Activated naive CD4-positive, alpha-beta T cell treated with anti-CD3 and anti-CD28 coated beads for 36 hours (primary cell): Measurements from ENCODE around the gene SRSF1. TPM values are rescaled to one million over a fixed set of nuclear protein-coding genes. Genes with fewer than 3 reads are reported as not detected.
"Not testable (repeated sequence)": the region's sequence is repeated elsewhere in the genome, so short reads cannot be mapped to it uniquely, and the experiment has no call there.

Experiments
- CTCF ChIA-PET: fragments of 350-600 bp; sonication (Branson Sonifier 250); formaldehyde crosslinking; loops from one replicate; lab custom pipeline; 2021; ENCODE audit warnings: antibody characterized with exemption; lab: Charles Lee
- DNase-seq: peaks from one replicate; pipeline ENCODE4 v3.0.0-alpha.2; 2020
- H3K27ac Mint-ChIP-seq: one replicate; pipeline ENCODE4 v1.8.0; 2021; ENCODE audit warnings: mild to moderate bottlenecking, mixed read lengths
- H3K27me3 Mint-ChIP-seq: one replicate; pipeline ENCODE4 v1.8.0; 2021; ENCODE audit warnings: low read depth, mixed read lengths
- H3K36me3 Mint-ChIP-seq: one replicate; pipeline ENCODE4 v1.8.0; 2021; ENCODE audit warnings: low read depth, mixed read lengths
- H3K4me1 Mint-ChIP-seq: one replicate; pipeline ENCODE4 v1.8.0; 2021; ENCODE audit warnings: low read depth, mixed read lengths
- H3K4me3 Mint-ChIP-seq: one replicate; pipeline ENCODE4 v1.8.0; 2021; ENCODE audit warnings: mild to moderate bottlenecking, moderate library complexity, mixed read lengths
- H3K9me3 Mint-ChIP-seq: one replicate; pipeline ENCODE4 v1.8.0; 2021; ENCODE audit warnings: mixed read lengths
- intact Hi-C: fragments of 100-400 bp; cut with micrococcal nuclease; formaldehyde crosslinking; loops from one replicate; pipeline ENCODE4 v1.15.1; 2023
- total RNA-seq, 2 experiments: library from RNA; stranded (reverse); gene quantifications; one replicate each; pipeline ENCODE4 v1.2.3, GENCODE V29; 2021

SRSF1 gene
- total RNA-seq: 100 to 1,000 TPM; 248 to 257 TPM

GRCh38 chr17:58006924-58007780, at the start of gene SRSF1:
TSS of gene SRSF1 (minus strand) at chr17:58007246. CDS start at chr17:58007137, 109 bp downstream.
- H3K36me3 Mint-ChIP-seq: peaks cover 56% of the 10 kb centered on the region

GRCh38 chr17:58056476-58056875, 49.4 kb upstream of the SRSF1 start:
- no peak for DNase-seq
- Mint-ChIP-seq H3K9me3 (no peaks in the 10 kb centered on the region), H3K4me1 (peaks cover 17% of the 10 kb centered on the region), H3K27me3 (no peaks in the 10 kb centered on the region), H3K4me3 (no peak overlapping the region), H3K27ac (no peak overlapping the region), H3K36me3 (no peaks in the 10 kb centered on the region)
- CTCF ChIA-PET: no interaction called here
- intact Hi-C loops: no loop called here

More at GRCh38 chr17:58006924-58007780, at the start of gene SRSF1:
- CTCF ChIA-PET: interaction anchor here (0.5 to 1.3 kb wide), 6 partner anchors 8 to 1741 kb away, joined by 3 to 4 read pairs (median 4); no protein-coding TSS in a partner anchor
- peak; percentile 99 for DNase-seq
- Mint-ChIP-seq H3K9me3 (no peaks in the 10 kb centered on the region), H3K4me1 (peaks cover 39% of the 10 kb centered on the region), H3K4me3 (peak within 1 kb of the TSS; percentile 99), H3K27ac (peak within 1 kb of the TSS; percentile 100), H3K27me3 (no peaks in the 10 kb centered on the region)
- intact Hi-C loops: loop anchor here (1.0 to 10.0 kb wide), 14 partner anchors 20 to 922 kb away; partner anchors contain the start of genes AKAP1, DYNLL2, MKS1 and MRPS23

- H3K4me1 Mint-ChIP-seq: peaks cover 17% of the 10 kb centered on the region
- H3K27ac Mint-ChIP-seq: no peak overlapping the region
- no peak overlapping the region for H3K4me3 Mint-ChIP-seq
- no peaks in the 10 kb centered on the region for H3K9me3 Mint-ChIP-seq
- CTCF ChIA-PET: no interaction called here
- no peaks in the 10 kb centered on the region for H3K27me3 Mint-ChIP-seq
- DNase-seq: no peak
- no peaks in the 10 kb centered on the region for H3K36me3 Mint-ChIP-seq
- intact Hi-C loops: no loop called here
Observed at GRCh38 chr17:58054641-58055040, 47.6 kb upstream of the SRSF1 start.

GRCh38 chr17:58052945-58053715, 46.1 kb upstream of the SRSF1 start:
- CTCF ChIA-PET: interaction anchor here (0.8 to 1.2 kb wide), 3 partner anchors 14 to 122 kb away, joined by 3 to 4 read pairs (median 3); no protein-coding TSS in a partner anchor
- H3K36me3 Mint-ChIP-seq: no peaks in the 10 kb centered on the region
- no peak overlapping the region for H3K4me3 Mint-ChIP-seq
- H3K27me3 Mint-ChIP-seq: no peaks in the 10 kb centered on the region
- intact Hi-C loops: loop anchor here (1.0 kb wide), 2 partner anchors 31 to 46 kb away; partner anchors contain the start of gene SRSF1
- peak overlapping the region; percentile 20 for H3K27ac Mint-ChIP-seq
- H3K9me3 Mint-ChIP-seq: no peaks in the 10 kb centered on the region
- DNase-seq: peak; percentile 49
- H3K4me1 Mint-ChIP-seq: peaks cover 17% of the 10 kb centered on the region

GRCh38 chr17:58052407-58052806, 45.4 kb upstream of the SRSF1 start:
- Mint-ChIP-seq H3K4me3 (no peak overlapping the region), H3K27me3 (no peaks in the 10 kb centered on the region), H3K9me3 (no peaks in the 10 kb centered on the region), H3K27ac (no peak overlapping the region), H3K36me3 (no peaks in the 10 kb centered on the region), H3K4me1 (peaks cover 17% of the 10 kb centered on the region)
- CTCF ChIA-PET: interaction anchor here (0.8 to 1.2 kb wide), 4 partner anchors 9 to 121 kb away, joined by 3 to 4 read pairs (median 3); no protein-coding TSS in a partner anchor
- intact Hi-C loops: no loop called here
- no peak for DNase-seq

- H3K27ac Mint-ChIP-seq: no peak overlapping the region
- peaks cover 17% of the 10 kb centered on the region for H3K4me1 Mint-ChIP-seq
- H3K4me3 Mint-ChIP-seq: no peak overlapping the region
- no peak for DNase-seq
- no peaks in the 10 kb centered on the region for H3K36me3 Mint-ChIP-seq
- CTCF ChIA-PET: interaction anchor here (0.6 to 1.2 kb wide), 2 partner anchors 10 to 71 kb away, joined by 3 read pairs; no protein-coding TSS in a partner anchor
- intact Hi-C loops: no loop called here
- H3K9me3 Mint-ChIP-seq: no peaks in the 10 kb centered on the region
- no peaks in the 10 kb centered on the region for H3K27me3 Mint-ChIP-seq
Observed at GRCh38 chr17:58051468-58051867, 44.4 kb upstream of the SRSF1 start.

GRCh38 chr17:58050966-58051365, 43.9 kb upstream of the SRSF1 start:
- Mint-ChIP-seq H3K27ac (no peak overlapping the region), H3K4me1 (peaks cover 17% of the 10 kb centered on the region), H3K36me3 (no peaks in the 10 kb centered on the region), H3K9me3 (no peaks in the 10 kb centered on the region), H3K4me3 (no peak overlapping the region), H3K27me3 (peaks cover 4% of the 10 kb centered on the region)
- CTCF ChIA-PET: interaction anchor here (0.6 kb wide), 1 partner anchor 71 kb away, joined by 3 read pairs; no protein-coding TSS in a partner anchor
- intact Hi-C loops: no loop called here
- no peak for DNase-seq

- intact Hi-C loops: no loop called here
- CTCF ChIA-PET: interaction anchor here (0.6 kb wide), 1 partner anchor 965 kb away, joined by 3 read pairs; no protein-coding TSS in a partner anchor
- peaks cover 4% of the 10 kb centered on the region for H3K27me3 Mint-ChIP-seq
- no peaks in the 10 kb centered on the region for H3K36me3 Mint-ChIP-seq
- H3K4me1 Mint-ChIP-seq: peaks cover 17% of the 10 kb centered on the region
- no peaks in the 10 kb centered on the region for H3K9me3 Mint-ChIP-seq
- no peak overlapping the region for H3K27ac Mint-ChIP-seq
- no peak overlapping the region for H3K4me3 Mint-ChIP-seq
- DNase-seq: no peak
Observed at GRCh38 chr17:58049533-58049932, 42.5 kb upstream of the SRSF1 start.

- no peak for DNase-seq
- Mint-ChIP-seq H3K27me3 (peaks cover 5% of the 10 kb centered on the region), H3K27ac (no peak overlapping the region), H3K4me1 (peaks cover 3% of the 10 kb centered on the region), H3K4me3 (no peak overlapping the region), H3K36me3 (no peaks in the 10 kb centered on the region), H3K9me3 (no peaks in the 10 kb centered on the region)
- intact Hi-C loops: no loop called here
- CTCF ChIA-PET: no interaction called here
Observed at GRCh38 chr17:58047376-58048150, 40.5 kb upstream of the SRSF1 start.

GRCh38 chr17:58046239-58047094, 39.4 kb upstream of the SRSF1 start:
- Mint-ChIP-seq H3K9me3 (no peaks in the 10 kb centered on the region), H3K27me3 (peaks cover 5% of the 10 kb centered on the region), H3K27ac (no peak overlapping the region), H3K4me1 (no peaks in the 10 kb centered on the region), H3K4me3 (no peak overlapping the region), H3K36me3 (no peaks in the 10 kb centered on the region)
- intact Hi-C loops: no loop called here
- CTCF ChIA-PET: no interaction called here
- no peak for DNase-seq

GRCh38 chr17:58044256-58044655, 37.2 kb upstream of the SRSF1 start:
- H3K27me3 Mint-ChIP-seq, H3K36me3 Mint-ChIP-seq, H3K4me1 Mint-ChIP-seq, H3K9me3 Mint-ChIP-seq, intact Hi-C loops, CTCF ChIA-PET, H3K4me3 Mint-ChIP-seq, H3K27ac Mint-ChIP-seq, DNase-seq: not testable (repeated sequence)
